Measurements from ENCODE around the gene STAT2.

Gene STAT2

DNA sequence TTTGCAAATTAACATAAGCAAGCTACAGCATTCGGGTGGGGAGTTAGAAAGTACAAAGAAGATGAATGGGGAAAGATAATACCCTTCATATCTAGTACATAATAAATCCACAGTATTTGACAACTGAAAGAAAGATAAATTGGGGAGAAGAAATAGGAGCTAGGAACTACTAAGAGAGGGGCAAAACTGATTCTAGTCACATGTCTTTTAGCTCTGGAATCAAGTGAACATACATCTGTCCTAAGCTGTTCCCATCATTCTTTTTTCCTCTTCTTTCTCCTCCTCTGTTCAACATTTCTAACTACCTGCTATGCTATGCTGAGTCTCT, 18.0 kb upstream of the STAT2 start:
- ChIA-PET POLR2A (interaction anchor here (0.7 to 3.5 kb wide), 3 partner anchors 17 to 72 kb away, joined by 3 to 13 read pairs (median 5); partner anchors contain the start of genes STAT2 and TIMELESS), CTCF (interaction anchor here (1.0 to 1.3 kb wide), 2 partner anchors 10 to 19 kb away, joined by 3 read pairs; no protein-coding TSS in a partner anchor)
- no peak for TF ChIP-seq CTBP1 (IDR thresholded peaks at IDR 0.05; ENCODE audit: borderline replicate concordance)
- no peak for TF ChIP-seq SUZ12 (IDR thresholded peaks at IDR 0.05)
- no peak for TF ChIP-seq TARDBP (IDR thresholded peaks at IDR 0.05)
- no peak for TF ChIP-seq LEF1 (IDR thresholded peaks at IDR 0.05; ENCODE audit: borderline replicate concordance)
- TF ChIP-seq SP1 (IDR thresholded peaks at IDR 0.05) = no peak
- TF ChIP-seq NFRKB (IDR thresholded peaks at IDR 0.05) = no peak
- no peak for TF ChIP-seq HDGF (IDR thresholded peaks at IDR 0.05; ENCODE audit: borderline replicate concordance)
- TF ChIP-seq ELF4 (IDR thresholded peaks at IDR 0.05) = no peak
- TF ChIP-seq ZNF384 (IDR thresholded peaks at IDR 0.05) = no peak
- TF ChIP-seq FOXA1 (IDR thresholded peaks at IDR 0.05) = no peak
- TF ChIP-seq FOXK2 (IDR thresholded peaks at IDR 0.05) = no peak
- no peak for TF ChIP-seq FOXM1 (IDR thresholded peaks at IDR 0.05; ENCODE audit: borderline replicate concordance)
- no peak for TF ChIP-seq L3MBTL2 (conservative IDR thresholded peaks at IDR 0.05)
- TF ChIP-seq, protein P1, sequence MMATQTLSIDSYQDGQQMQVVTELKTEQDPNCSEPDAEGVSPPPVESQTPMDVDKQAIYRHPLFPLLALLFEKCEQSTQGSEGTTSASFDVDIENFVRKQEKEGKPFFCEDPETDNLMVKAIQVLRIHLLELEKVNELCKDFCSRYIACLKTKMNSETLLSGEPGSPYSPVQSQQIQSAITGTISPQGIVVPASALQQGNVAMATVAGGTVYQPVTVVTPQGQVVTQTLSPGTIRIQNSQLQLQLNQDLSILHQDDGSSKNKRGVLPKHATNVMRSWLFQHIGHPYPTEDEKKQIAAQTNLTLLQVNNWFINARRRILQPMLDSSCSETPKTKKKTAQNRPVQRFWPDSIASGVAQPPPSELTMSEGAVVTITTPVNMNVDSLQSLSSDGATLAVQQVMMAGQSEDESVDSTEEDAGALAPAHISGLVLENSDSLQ (IDR thresholded peaks at IDR 0.05) = no peak
- no peak for TF ChIP-seq ARNT (IDR thresholded peaks at IDR 0.05)
- TF ChIP-seq BHLHE40 (IDR thresholded peaks at IDR 0.05; ENCODE audit: borderline replicate concordance) = no peak
- DNase-seq (ENCODE audit: extremely low spot score) = no peak

DNA sequence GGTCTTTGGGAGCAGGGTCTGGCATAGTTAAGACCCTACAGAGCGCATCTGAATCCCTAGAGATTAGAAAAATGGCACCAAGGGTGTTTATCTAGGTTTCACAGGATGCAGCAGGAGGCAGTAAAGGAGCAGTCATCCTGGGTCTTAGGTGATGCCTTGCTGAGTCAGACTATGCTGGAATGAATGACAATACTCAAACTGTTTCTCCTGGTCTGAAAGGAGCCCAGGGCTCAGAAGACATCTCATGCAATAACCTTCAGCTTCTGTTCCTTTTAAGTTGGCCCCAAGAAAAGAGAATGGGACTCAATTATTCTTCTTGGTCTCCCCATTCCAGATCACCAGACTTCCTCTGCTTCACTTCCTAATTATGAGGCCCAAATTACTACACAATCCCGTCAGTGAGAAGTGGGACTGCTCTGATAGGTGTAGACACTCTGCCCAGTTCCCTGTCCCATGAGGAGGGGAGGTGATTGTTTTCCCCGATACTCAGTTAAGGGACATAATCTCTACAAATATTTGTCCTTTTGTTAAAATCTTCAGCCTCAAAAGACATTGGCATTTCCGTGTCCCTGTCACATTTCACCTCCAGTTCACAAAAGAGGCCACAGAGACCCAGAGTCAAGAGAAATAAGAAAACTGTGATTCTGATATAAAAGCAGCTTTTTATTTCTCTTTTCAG, 17.5 kb upstream of the STAT2 start:
- DNase-seq (ENCODE audit: extremely low spot score) = no peak

DNA sequence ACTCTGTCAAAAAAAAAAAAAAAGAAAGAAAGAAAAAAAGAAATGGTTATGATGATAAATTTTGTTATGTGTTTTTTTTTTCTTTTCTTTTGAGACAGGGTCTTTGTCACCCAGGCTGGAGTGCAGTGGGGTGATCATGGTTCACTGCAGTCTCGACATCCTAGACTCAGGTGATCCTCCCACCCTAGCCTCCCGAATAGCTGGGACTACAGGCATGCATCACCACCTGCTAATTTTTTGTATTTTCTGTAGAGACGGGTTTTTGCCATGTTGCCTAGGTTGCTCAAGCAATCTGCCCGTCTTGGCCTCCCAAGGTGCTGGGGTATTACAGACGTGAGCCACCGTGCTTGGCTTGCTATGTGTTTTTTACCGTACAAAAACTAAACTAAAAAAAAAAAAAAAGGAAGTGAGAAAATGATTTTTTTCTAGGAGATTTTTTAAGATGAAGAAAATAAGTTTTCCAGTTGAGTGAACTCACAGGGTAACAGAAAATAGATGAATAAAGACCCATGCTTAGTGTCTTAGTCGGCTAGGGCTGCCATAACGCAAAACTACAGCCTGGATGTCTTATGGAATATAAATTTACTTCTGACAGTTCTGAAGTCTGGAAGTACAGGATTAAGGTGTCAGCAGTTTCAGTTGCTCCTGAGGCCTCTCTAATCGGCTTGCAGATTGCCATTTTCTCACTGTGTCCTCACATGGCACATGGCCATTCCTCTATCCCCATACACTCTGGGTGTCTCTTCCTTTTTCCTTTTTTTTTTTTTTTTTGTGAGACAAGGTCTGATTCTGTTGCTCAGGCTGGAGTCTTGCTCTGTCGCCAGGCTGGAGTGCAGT, 15.9 kb upstream of the STAT2 start:
- CTCF ChIA-PET = interaction anchor here (0.8 kb wide), 1 partner anchor 88 kb away, joined by 6 read pairs; no protein-coding TSS in a partner anchor
- POLR2A ChIA-PET = interaction anchor here (3.5 kb wide), 1 partner anchor 15 kb away, joined by 13 read pairs; the partner anchor contains the start of gene STAT2
- DNase-seq (ENCODE audit: extremely low spot score) = no peak
- TF ChIP-seq NFRKB (IDR thresholded peaks at IDR 0.05) (no peak), FOXM1 (IDR thresholded peaks at IDR 0.05; ENCODE audit: borderline replicate concordance) (no peak)

More for the DNA sequence above, 17.5 kb upstream of the STAT2 start:
- ChIA-PET POLR2A (interaction anchor here (0.7 to 3.5 kb wide), 3 partner anchors 17 to 72 kb away, joined by 3 to 13 read pairs (median 5); partner anchors contain the start of genes STAT2 and TIMELESS), CTCF (interaction anchor here (1.0 to 1.3 kb wide), 2 partner anchors 10 to 18 kb away, joined by 3 read pairs; no protein-coding TSS in a partner anchor)
- no peak for TF ChIP-seq NFRKB (IDR thresholded peaks at IDR 0.05)
- TF ChIP-seq ARNT (IDR thresholded peaks at IDR 0.05) = no peak
- no peak for TF ChIP-seq FOXK2 (IDR thresholded peaks at IDR 0.05)
- TF ChIP-seq SP1 (IDR thresholded peaks at IDR 0.05) = no peak
- TF ChIP-seq LEF1 (IDR thresholded peaks at IDR 0.05; ENCODE audit: borderline replicate concordance) = no peak
- TF ChIP-seq FOXM1 (IDR thresholded peaks at IDR 0.05; ENCODE audit: borderline replicate concordance) = no peak

DNA sequence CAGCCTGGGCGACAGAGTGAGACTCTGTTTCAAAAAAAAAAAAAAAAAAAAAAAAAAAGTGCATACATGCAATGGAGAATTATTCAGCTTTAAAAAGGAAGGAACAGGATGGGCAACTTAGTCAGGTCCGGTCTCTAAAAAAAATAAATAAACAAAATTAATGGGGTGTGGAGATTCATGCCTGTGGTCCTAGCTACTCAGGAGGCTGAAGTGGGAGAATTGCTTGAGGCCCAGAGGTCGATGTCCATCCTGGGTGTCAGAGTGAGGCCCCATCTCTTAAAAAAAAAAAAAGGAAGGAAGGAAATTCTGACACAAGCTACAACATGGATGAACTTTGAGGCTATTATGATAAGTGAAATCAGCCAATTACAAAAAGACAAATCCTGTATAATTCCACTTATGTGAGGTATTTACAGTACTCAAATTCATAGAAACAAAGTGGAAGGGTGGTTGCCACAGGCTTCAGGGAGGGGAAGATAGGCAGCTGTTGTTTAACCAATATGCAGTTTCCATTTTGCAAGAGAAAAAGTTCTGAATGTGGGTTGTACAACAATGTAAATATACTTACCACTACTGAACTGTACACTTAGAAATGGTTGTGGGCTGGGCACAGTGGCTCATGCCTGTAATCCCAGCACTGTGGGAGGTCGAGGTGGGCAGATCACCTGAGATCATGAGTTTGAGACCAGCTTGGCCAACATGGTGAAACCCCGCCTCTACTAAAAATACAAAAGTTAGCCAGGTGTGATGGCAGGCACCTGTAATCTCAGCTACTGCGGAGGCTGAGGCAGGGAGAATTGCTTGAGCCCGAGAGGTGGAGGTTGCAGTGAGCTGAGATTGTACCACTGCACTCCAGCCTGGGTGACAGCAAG, 15.1 kb upstream of the STAT2 start:
- POLR2A ChIA-PET = interaction anchor here (3.5 kb wide), 1 partner anchor 14 kb away, joined by 13 read pairs; the partner anchor contains the start of gene STAT2
- no peak for DNase-seq (ENCODE audit: extremely low spot score)
- TF ChIP-seq BHLHE40 (IDR thresholded peaks at IDR 0.05; ENCODE audit: borderline replicate concordance) (no peak), FOXM1 (IDR thresholded peaks at IDR 0.05; ENCODE audit: borderline replicate concordance) (no peak), HDGF (IDR thresholded peaks at IDR 0.05; ENCODE audit: borderline replicate concordance) (no peak), FOXA1 (IDR thresholded peaks at IDR 0.05) (no peak), TARDBP (IDR thresholded peaks at IDR 0.05) (no peak), CTBP1 (IDR thresholded peaks at IDR 0.05; ENCODE audit: borderline replicate concordance) (no peak), FOXK2 (IDR thresholded peaks at IDR 0.05) (no peak), NFRKB (IDR thresholded peaks at IDR 0.05) (no peak), ARNT (IDR thresholded peaks at IDR 0.05) (no peak), SP1 (IDR thresholded peaks at IDR 0.05) (no peak)
- TF ChIP-seq, protein P1 (IDR thresholded peaks at IDR 0.05) = no peak
- CTCF ChIA-PET = no interaction called here

DNA sequence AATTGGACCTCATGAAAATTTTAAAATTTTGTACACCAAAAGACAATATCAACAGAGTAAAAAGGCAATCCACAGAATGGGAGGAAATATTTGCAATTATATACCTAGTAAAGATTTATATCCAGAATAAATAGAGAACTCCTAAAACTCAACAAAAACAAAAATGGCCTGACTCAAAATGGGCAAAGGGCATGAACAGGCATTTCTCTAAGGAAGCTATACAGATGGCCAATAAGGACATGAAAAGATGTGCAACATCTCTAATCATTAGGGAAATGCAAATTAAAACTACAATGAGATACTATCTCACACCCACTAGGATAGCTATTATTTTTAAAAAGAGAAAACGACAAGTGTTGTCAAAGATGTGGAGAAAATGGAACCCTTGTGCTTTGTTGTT, 13.6 kb upstream of the STAT2 start:
- DNase-seq (ENCODE audit: extremely low spot score) = no peak
- POLR2A ChIA-PET = no interaction called here
- CTCF ChIA-PET = no interaction called here
- TF ChIP-seq ARNT (IDR thresholded peaks at IDR 0.05) = no peak
- no peak for TF ChIP-seq LEF1 (IDR thresholded peaks at IDR 0.05; ENCODE audit: borderline replicate concordance)
- no peak for TF ChIP-seq ZNF384 (IDR thresholded peaks at IDR 0.05)
- no peak for TF ChIP-seq CTBP1 (IDR thresholded peaks at IDR 0.05; ENCODE audit: borderline replicate concordance)
- TF ChIP-seq BHLHE40 (IDR thresholded peaks at IDR 0.05; ENCODE audit: borderline replicate concordance) = no peak
- no peak for TF ChIP-seq ELF4 (IDR thresholded peaks at IDR 0.05)
- no peak for TF ChIP-seq HDGF (IDR thresholded peaks at IDR 0.05; ENCODE audit: borderline replicate concordance)
- TF ChIP-seq TARDBP (IDR thresholded peaks at IDR 0.05) = no peak
- no peak for TF ChIP-seq L3MBTL2 (conservative IDR thresholded peaks at IDR 0.05)
- TF ChIP-seq FOXM1 (IDR thresholded peaks at IDR 0.05; ENCODE audit: borderline replicate concordance) = no peak
- no peak for TF ChIP-seq FOXK2 (IDR thresholded peaks at IDR 0.05)
- TF ChIP-seq SP1 (IDR thresholded peaks at IDR 0.05) = no peak
- no peak for TF ChIP-seq SUZ12 (IDR thresholded peaks at IDR 0.05)
- TF ChIP-seq NFRKB (IDR thresholded peaks at IDR 0.05) = no peak
- TF ChIP-seq, protein P1 (IDR thresholded peaks at IDR 0.05) = no peak
- TF ChIP-seq FOXA1 (IDR thresholded peaks at IDR 0.05) = no peak

Measured in HEK293T (cell line).